ACC112 (cell line): ENCODE data around the gene DCUN1D2.

Source experiments
- H2AFZ ChIP-seq: fragments of 200-600 bp; sonication (generic); one replicate; pipeline ENCODE4 v1.6.0; 2017; ENCODE audit warnings: antibody characterized with exemption, low read length; ENCODE audit not compliant: unreplicated experiment
- H3K27ac ChIP-seq: fragments of 200-600 bp; sonication (generic); 2 replicates; pipeline ENCODE4 v1.5.1; 2014; ENCODE audit warnings: low read depth, mild to moderate bottlenecking, antibody characterized with exemption, low read length, moderate library complexity
- H3K27me3 ChIP-seq: fragments of 200-600 bp; sonication (generic); 2 replicates; pipeline ENCODE4 v1.6.1; 2014; ENCODE audit warnings: mild to moderate bottlenecking, antibody characterized with exemption, low read length, moderate library complexity, mixed read lengths; ENCODE audit not compliant: insufficient read depth
- H3K36me3 ChIP-seq: fragments of 200-600 bp; sonication (generic); 2 replicates; pipeline ENCODE4 v1.6.1; 2016; ENCODE audit warnings: mild to moderate bottlenecking, antibody characterized with exemption, low read length, moderate library complexity, mixed read lengths; ENCODE audit not compliant: insufficient read depth
- H3K4me1 ChIP-seq: fragments of 200-600 bp; sonication (generic); one replicate; pipeline ENCODE4 v1.6.1; 2016; ENCODE audit warnings: low read length, mixed read lengths; ENCODE audit not compliant: insufficient read depth, unreplicated experiment, control insufficient read depth
- H3K4me3 ChIP-seq: fragments of 200-600 bp; sonication (generic); 2 replicates; pipeline ENCODE4 v1.5.1; 2014; ENCODE audit warnings: mild to moderate bottlenecking, low read depth, low read length
- H3K79me2 ChIP-seq: fragments of 200-600 bp; sonication (generic); one replicate; pipeline ENCODE4 v1.6.0; 2016; ENCODE audit warnings: low read length; ENCODE audit not compliant: control insufficient read depth, unreplicated experiment, insufficient read depth

Gene DCUN1D2

GRCh38 chr13:113490496-113491417 is at the start of gene DCUN1D2:
Gene DCUN1D2, minus strand, starts transcription at chr13:113490711. Its CDS starts 42 bp downstream, at chr13:113490669.
- H3K27me3 ChIP-seq: no peaks in the 10 kb centered on the region
- peak within 1 kb of the TSS; percentile 78 for H2AFZ ChIP-seq
- H3K4me3 ChIP-seq: peak within 1 kb of the TSS; percentile 89
- H3K4me1 ChIP-seq: peaks cover 33% of the 10 kb centered on the region
- peaks cover 85% of the 10 kb centered on the region for H3K79me2 ChIP-seq
- peaks cover 11% of the 10 kb centered on the region; the same call in 1 of the 2 replicates for H3K36me3 ChIP-seq
- H3K27ac ChIP-seq: peak within 1 kb of the TSS; percentile 62

GRCh38 chr13:113539822-113540221 is 49.3 kb upstream of the DCUN1D2 start:
- Histone ChIP-seq H3K4me3 (no peak overlapping the region), H3K79me2 (peaks cover 29% of the 10 kb centered on the region), H3K27me3 (no peaks in the 10 kb centered on the region), H3K4me1 (peaks cover under 1% of the 10 kb centered on the region), H3K36me3 (peaks cover 37% of the 10 kb centered on the region), H3K27ac (no peak overlapping the region), H2AFZ (no peak overlapping the region)

- Histone ChIP-seq H3K4me3 (no peak overlapping the region), H3K4me1 (no peaks in the 10 kb centered on the region), H3K27me3 (no peaks in the 10 kb centered on the region), H2AFZ (no peak overlapping the region), H3K27ac (no peak overlapping the region), H3K79me2 (peaks cover 22% of the 10 kb centered on the region), H3K36me3 (peaks cover 35% of the 10 kb centered on the region)
Observed at GRCh38 chr13:113539176-113539575, 48.7 kb upstream of the DCUN1D2 start.

- Histone ChIP-seq H3K27me3 (no peaks in the 10 kb centered on the region), H3K4me3 (no peak overlapping the region), H3K27ac (no peak overlapping the region), H3K36me3 (peaks cover 35% of the 10 kb centered on the region), H3K4me1 (no peaks in the 10 kb centered on the region), H2AFZ (no peak overlapping the region), H3K79me2 (peaks cover 17% of the 10 kb centered on the region)
Observed at GRCh38 chr13:113538689-113539058, 48.2 kb upstream of the DCUN1D2 start.

DNA sequence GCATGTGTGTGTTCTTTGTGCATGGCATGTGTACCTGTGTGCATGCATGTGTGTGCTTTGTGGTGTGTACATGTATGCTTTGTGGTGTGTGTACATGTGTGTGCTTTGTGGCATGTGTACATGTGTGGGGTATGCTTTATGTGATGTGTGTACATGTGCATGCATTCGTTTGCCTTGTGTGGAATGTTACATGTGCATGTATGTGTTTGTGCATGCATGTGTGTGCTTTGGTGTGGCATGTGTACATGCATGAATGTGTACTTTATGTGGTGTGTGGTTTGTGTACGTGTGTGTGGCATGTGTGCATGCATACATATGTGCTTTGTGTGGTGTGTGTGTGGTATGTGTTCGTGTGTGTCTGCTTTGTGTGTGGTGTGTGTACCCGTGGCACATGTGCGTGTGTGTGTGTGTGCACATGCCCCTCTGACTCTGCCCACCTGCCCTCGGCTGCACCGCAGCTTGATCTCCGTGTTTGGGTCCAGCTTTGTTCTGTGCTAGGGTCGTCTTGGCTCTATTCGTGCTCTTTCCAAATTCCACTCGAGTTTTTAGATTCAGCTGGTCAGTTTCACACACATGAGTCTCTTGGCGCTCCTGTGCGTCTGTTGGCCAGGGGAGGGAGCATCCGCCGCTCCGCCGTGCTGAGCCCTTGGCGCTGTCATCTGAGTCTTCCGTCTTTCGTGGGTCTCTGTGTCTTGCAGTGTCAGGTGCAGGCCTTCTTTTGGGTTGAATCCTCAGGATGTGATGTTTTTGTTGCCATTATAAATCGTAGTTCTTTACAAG is 47.6 kb upstream of the DCUN1D2 start:
- H3K27me3 ChIP-seq: no peaks in the 10 kb centered on the region
- H3K36me3 ChIP-seq: peaks cover 35% of the 10 kb centered on the region
- H3K4me3 ChIP-seq: no peak overlapping the region
- H3K79me2 ChIP-seq: peaks cover 15% of the 10 kb centered on the region
- no peak overlapping the region for H3K27ac ChIP-seq
- H3K4me1 ChIP-seq: no peaks in the 10 kb centered on the region
- H2AFZ ChIP-seq: no peak overlapping the region

GRCh38 chr13:113537205-113537604 is 46.7 kb upstream of the DCUN1D2 start:
- no peak overlapping the region for H3K27ac ChIP-seq
- no peaks in the 10 kb centered on the region for H3K4me1 ChIP-seq
- H3K36me3 ChIP-seq: peaks cover 35% of the 10 kb centered on the region
- no peak overlapping the region for H2AFZ ChIP-seq
- peaks cover 9% of the 10 kb centered on the region for H3K79me2 ChIP-seq
- H3K27me3 ChIP-seq: no peaks in the 10 kb centered on the region
- H3K4me3 ChIP-seq: no peak overlapping the region

DNA sequence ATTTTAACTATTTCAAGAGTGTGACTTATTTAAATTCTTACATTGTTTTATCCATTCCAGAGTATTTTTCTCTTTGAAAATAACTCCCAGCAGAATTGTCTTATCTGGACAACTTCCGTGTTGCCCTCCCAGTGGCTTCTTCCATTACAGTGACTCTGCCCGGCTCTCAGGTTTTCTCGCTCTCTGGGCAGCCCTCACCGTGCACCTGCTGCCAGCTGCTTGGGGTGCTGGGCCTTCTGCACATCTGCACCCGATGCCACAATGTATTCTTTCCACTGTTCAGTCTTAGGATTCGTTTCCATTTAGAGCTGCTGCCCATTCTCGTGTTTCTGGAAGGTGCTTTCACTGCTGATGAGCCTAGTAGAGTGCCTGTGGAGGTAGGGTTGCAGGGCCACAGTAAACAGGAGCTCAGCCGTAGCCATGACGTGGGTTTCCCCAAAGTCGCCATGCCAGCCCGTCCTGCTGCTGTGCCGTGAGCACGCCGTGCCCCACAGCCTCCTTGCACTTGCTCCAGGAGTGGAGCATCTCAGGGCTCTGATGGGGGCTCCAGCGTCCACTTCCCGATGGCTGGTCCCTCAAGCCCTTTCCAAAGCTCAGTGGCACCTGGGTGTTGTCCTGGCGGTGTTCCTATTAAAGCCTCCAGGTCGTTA is 46.1 kb upstream of the DCUN1D2 start:
- H3K27me3 ChIP-seq: no peaks in the 10 kb centered on the region
- H3K4me1 ChIP-seq: no peaks in the 10 kb centered on the region
- peaks cover 8% of the 10 kb centered on the region for H3K79me2 ChIP-seq
- H3K27ac ChIP-seq: no peak overlapping the region
- H3K36me3 ChIP-seq: peaks cover 35% of the 10 kb centered on the region
- H2AFZ ChIP-seq: no peak overlapping the region
- H3K4me3 ChIP-seq: no peak overlapping the region

- Histone ChIP-seq H3K27ac (no peak overlapping the region), H2AFZ (no peak overlapping the region), H3K4me3 (no peak overlapping the region), H3K79me2 (peaks cover 2% of the 10 kb centered on the region), H3K27me3 (no peaks in the 10 kb centered on the region), H3K4me1 (no peaks in the 10 kb centered on the region), H3K36me3 (peaks cover 29% of the 10 kb centered on the region)
Observed at GRCh38 chr13:113535381-113535781, 44.9 kb upstream of the DCUN1D2 start.

GRCh38 chr13:113534236-113534860 is 43.8 kb upstream of the DCUN1D2 start:
- Histone ChIP-seq H3K27ac (no peak overlapping the region), H3K27me3 (no peaks in the 10 kb centered on the region), H3K36me3 (peaks cover 19% of the 10 kb centered on the region), H2AFZ (no peak overlapping the region), H3K79me2 (no peaks in the 10 kb centered on the region), H3K4me3 (no peak overlapping the region), H3K4me1 (no peaks in the 10 kb centered on the region)

GRCh38 chr13:113533161-113533840 is 42.8 kb upstream of the DCUN1D2 start:
- H2AFZ ChIP-seq: no peak overlapping the region
- no peaks in the 10 kb centered on the region for H3K4me1 ChIP-seq
- peaks cover 10% of the 10 kb centered on the region; the same call in 1 of the 2 replicates for H3K36me3 ChIP-seq
- H3K27ac ChIP-seq: no peak overlapping the region
- no peak overlapping the region for H3K4me3 ChIP-seq
- no peaks in the 10 kb centered on the region for H3K27me3 ChIP-seq
- no peaks in the 10 kb centered on the region for H3K79me2 ChIP-seq
